B cell (primary cell): ENCODE measurements around the gene POMGNT1. TPM values are rescaled to one million over a fixed set of nuclear protein-coding genes. Genes with fewer than 3 reads are reported as not detected.
"Not testable (repeated sequence)": the region's sequence is repeated elsewhere in the genome, so short reads cannot be mapped to it uniquely, and the experiment has no call there.

Experiments used
- ATAC-seq: fragments of 200-7000 bp; cut with Tn5 transposase; one replicate; pipeline ENCODE4 v1.10.0; 2021; ENCODE audit warnings: low read depth, mild to moderate bottlenecking, moderate number of reproducible peaks, moderate library complexity
- CTCF ChIA-PET: fragments of 350-600 bp; sonication (Branson Sonifier 250); formaldehyde crosslinking; loops from one replicate; lab custom pipeline; 2021; ENCODE audit warnings: antibody characterized with exemption, inconsistent platforms; lab: Charles Lee
- POLR2A ChIA-PET: fragments of 350-600 bp; sonication (Branson Sonifier 250); formaldehyde crosslinking; loops from one replicate; lab custom pipeline; 2021; ENCODE audit warnings: antibody characterized with exemption; lab: Charles Lee
- DNase-seq: peaks from one replicate; pipeline ENCODE4 v3.0.0; 2013
- H2AFZ ChIP-seq: 2 replicates; pipeline ENCODE4 v1.6.1; 2012; ENCODE audit warnings: mild to moderate bottlenecking, low read depth, low read length; ENCODE audit not compliant: insufficient read depth, poor library complexity, severe bottlenecking
- H3K27ac ChIP-seq, 2 donors: 1 replicate in 1 of 2; 2 replicates in 1 of 2; pipeline ENCODE4 v1.5.1; 2012 to 2013; ENCODE audit warnings: low read length in 2 of 2, mild to moderate bottlenecking in 2 of 2, moderate library complexity in 1 of 2
- H3K27me3 ChIP-seq, 4 experiments: fragments of 200-600 bp in 1 of 4; sonication (generic) in 1 of 4; replicated peaks in 1 of 4; 1 replicate in 2 of 4; 2 replicates in 2 of 4; pipeline versions ENCODE4 v1.6.1 to v1.7.0; 2013 to 2016; ENCODE audit warnings: low read length in 3 of 4, mild to moderate bottlenecking in 2 of 4, mixed read lengths in 1 of 4, moderate library complexity in 1 of 4; ENCODE audit not compliant: insufficient read depth in 4 of 4, control insufficient read depth in 3 of 4; ENCODE audit errors: control extremely low read depth in 1 of 4
- H3K36me3 ChIP-seq, 2 experiments: replicated peaks in 1 of 2; 1 replicate in 1 of 2; 2 replicates in 1 of 2; pipeline versions ENCODE4 v1.6.1 to v1.7.1; 2013; ENCODE audit warnings: low read length in 1 of 2; ENCODE audit not compliant: insufficient read depth in 2 of 2, control insufficient read depth in 1 of 2; ENCODE audit errors: control extremely low read depth in 1 of 2, extremely low read depth in 1 of 2
- H3K4me1 ChIP-seq, 2 donors: fragments of 200-600 bp in 1 of 2; sonication (generic) in 1 of 2; 1 replicate in 1 of 2; 2 replicates in 1 of 2; pipeline versions ENCODE4 v1.5.1 to v1.6.1; 2013 to 2017; ENCODE audit warnings: low read length in 2 of 2; ENCODE audit not compliant: control insufficient read depth in 2 of 2, insufficient read depth in 2 of 2
- H3K4me2 ChIP-seq: replicated peaks from 2 replicates; pipeline ENCODE3; 2012; ENCODE audit warnings: mild to moderate bottlenecking, low read depth, low read length; ENCODE audit not compliant: poor library complexity, severe bottlenecking
- H3K4me3 ChIP-seq, 5 experiments: fragments of 200-600 bp in 1 of 5; sonication (generic) in 1 of 5; 1 replicate in 3 of 5; 2 replicates in 2 of 5; pipeline versions ENCODE4 v1.5.1 to v1.7.0; 2011 to 2016; ENCODE audit warnings: low read length in 4 of 5, mild to moderate bottlenecking in 4 of 5, low read depth in 2 of 5, control low read depth in 1 of 5, moderate library complexity in 1 of 5; ENCODE audit not compliant: insufficient read depth in 1 of 5; ENCODE audit errors: control extremely low read depth in 1 of 5, extremely low read depth in 1 of 5
- H3K79me2 ChIP-seq: fragments of 200-600 bp; sonication (generic); one replicate; pipeline ENCODE4 v1.6.0; 2016; ENCODE audit warnings: low read length; ENCODE audit not compliant: control insufficient read depth, insufficient read depth
- H3K9ac ChIP-seq: fragments of 200-600 bp; sonication (generic); 2 replicates; pipeline ENCODE4 v1.6.1; 2017; ENCODE audit warnings: mild to moderate bottlenecking, low read length, moderate library complexity
- H3K9me3 ChIP-seq, 3 donors: one replicate each; pipeline versions ENCODE4 v1.6.1 to v1.7.1; 2013; ENCODE audit warnings: low read length in 2 of 3; ENCODE audit not compliant: control insufficient read depth in 2 of 3, insufficient read depth in 1 of 3; ENCODE audit errors: control extremely low read depth in 1 of 3
- H4K20me1 ChIP-seq: 2 replicates; pipeline ENCODE4 v1.6.0; 2012; ENCODE audit warnings: mild to moderate bottlenecking, low read length; ENCODE audit not compliant: insufficient read depth, control insufficient read depth, poor library complexity, severe bottlenecking
- H3K27ac Mint-ChIP-seq: one replicate; pipeline ENCODE4 v1.8.0; 2021; ENCODE audit warnings: mixed read lengths
- H3K27me3 Mint-ChIP-seq: one replicate; pipeline ENCODE4 v1.8.0; 2021; ENCODE audit warnings: mixed read lengths
- H3K4me1 Mint-ChIP-seq: one replicate; pipeline ENCODE4 v1.8.0; 2021; ENCODE audit warnings: mixed read lengths
- H3K4me3 Mint-ChIP-seq: one replicate; pipeline ENCODE4 v1.8.0; 2021; ENCODE audit warnings: mixed read lengths
- H3K9me3 Mint-ChIP-seq: one replicate; pipeline ENCODE4 v1.8.0; 2022; ENCODE audit warnings: mixed read lengths; ENCODE audit not compliant: insufficient read depth
- CTCF ChIP-seq: fragments of 200-600 bp; IDR thresholded peaks from one replicate; pipeline ENCODE4 v1.8.0; 2022; ENCODE audit warnings: antibody characterized with exemption, mild to moderate bottlenecking
- EZH2 ChIP-seq: IDR thresholded peaks from 2 replicates; pipeline ENCODE4 v1.6.1; 2012; ENCODE audit warnings: borderline replicate concordance, low read depth, mild to moderate bottlenecking, moderate library complexity, low read length; ENCODE audit not compliant: insufficient read depth, poor library complexity, severe bottlenecking
- WGBS: methylation state at CpG from one replicate; pipeline ENCODE4 v1.1.5; 2013; ENCODE audit warnings: missing lambda C conversion rate; ENCODE audit not compliant: insufficient coverage; 5-methylcytosine and 5-hydroxymethylcytosine counted together
- intact Hi-C: fragments of 100-400 bp; cut with micrococcal nuclease; formaldehyde crosslinking; loops from one replicate; pipeline ENCODE4 v1.10.0; 2022
- polyA plus RNA-seq: library from polyadenylated mRNA; depleted of rRNA; stranded (reverse); fragments of >200 nt; gene quantifications from 2 replicates; pipeline ENCODE4 v1.2.3, GENCODE V29; 2012
- total RNA-seq, 2 donors: library from RNA; stranded (reverse); fragments of 120-200 nt in 1 of 2; gene quantifications; 1 replicate in 1 of 2; 2 replicates in 1 of 2; pipeline versions ENCODE4 v1.2.3 to v1.2.4, GENCODE V29; 2013 to 2022

POMGNT1 gene
- total and polyA plus RNA-seq, 2 donors (not counting 1 experiment from before 2014, with no cell fraction given), result 32.6 to 51.0 TPM

DNA sequence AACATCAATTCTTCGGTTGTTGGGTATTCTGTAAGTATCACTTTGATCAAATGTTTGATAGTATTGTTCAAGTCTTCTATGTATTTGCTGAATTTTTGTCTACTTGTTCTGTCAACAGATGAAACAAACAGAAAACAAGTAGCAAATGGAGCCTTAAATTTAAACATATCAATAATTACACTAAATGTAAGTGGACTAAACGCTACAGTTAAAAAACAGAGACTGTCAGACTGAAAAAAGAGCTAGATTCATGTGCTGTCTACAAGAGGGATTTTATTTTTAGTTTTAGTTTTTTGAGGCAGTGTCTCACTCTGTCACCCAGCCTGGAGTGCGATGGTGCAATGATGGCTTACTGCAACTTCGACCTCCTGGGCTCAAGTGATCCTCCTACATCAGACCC lies 38.6 kb upstream of the POMGNT1 start:
- Histone ChIP-seq H2AFZ (no peak overlapping the region), H3K4me2 (no peak overlapping the region), H3K36me3 (no peaks in the 10 kb centered on the region), H3K27me3 (no peaks in the 10 kb centered on the region), H3K9me3 (peaks cover 0 to 12% (median 5%) of the 10 kb centered on the region in 3 donors), H3K27ac (no peak overlapping the region), H3K9ac (no peak overlapping the region), H4K20me1 (no peaks in the 10 kb centered on the region), H3K79me2 (no peaks in the 10 kb centered on the region), H3K4me3 (no peak overlapping the region), H3K4me1 (no peaks in the 10 kb centered on the region)
- intact Hi-C loops, result no loop called here
- no peak overlapping the region for H3K4me3 Mint-ChIP-seq
- no peak for TF ChIP-seq CTCF
- no peak for TF ChIP-seq EZH2
- DNase-seq (no peak), ATAC-seq (no peak)
- no peaks in the 10 kb centered on the region for H3K27me3 Mint-ChIP-seq
- ChIA-PET CTCF (interaction anchor here (0.7 kb wide), 1 partner anchor 199 kb away, joined by 3 read pairs; no protein-coding TSS in a partner anchor), POLR2A (interaction anchor here (0.6 kb wide), 1 partner anchor 112 kb away, joined by 7 read pairs; no protein-coding TSS in a partner anchor)
- H3K27ac Mint-ChIP-seq, result no peak overlapping the region
- no CpG with 5 or more reads among the region's 4 CpGs for WGBS
- no peaks in the 10 kb centered on the region for H3K9me3 Mint-ChIP-seq
- no peaks in the 10 kb centered on the region for H3K4me1 Mint-ChIP-seq

- H3K4me2 ChIP-seq, POLR2A ChIA-PET, H3K9ac ChIP-seq, H3K27ac Mint-ChIP-seq, H3K36me3 ChIP-seq, H3K4me3 ChIP-seq, DNase-seq, H3K4me3 Mint-ChIP-seq, H3K4me1 Mint-ChIP-seq, CTCF ChIA-PET, H3K27me3 ChIP-seq, H3K4me1 ChIP-seq, H3K9me3 Mint-ChIP-seq, H4K20me1 ChIP-seq, H3K9me3 ChIP-seq, H2AFZ ChIP-seq, ATAC-seq, H3K79me2 ChIP-seq, H3K27ac ChIP-seq, intact Hi-C loops, H3K27me3 Mint-ChIP-seq: not testable (repeated sequence)
- no CpG with 5 or more reads among the region's 3 CpGs for WGBS
Observed at GRCh38 chr1:46231231-46231630, 33.0 kb upstream of the POMGNT1 start.
